ENCODE results near the gene PTPRN2. TPM values are rescaled to one million over a fixed set of nuclear protein-coding genes. Genes with fewer than 3 reads are reported as not detected.

The PTPRN2 gene
- total RNA-seq, 4 donors from 2014 or later = 6.6 to 10.7 (median 8.2) TPM

DNA sequence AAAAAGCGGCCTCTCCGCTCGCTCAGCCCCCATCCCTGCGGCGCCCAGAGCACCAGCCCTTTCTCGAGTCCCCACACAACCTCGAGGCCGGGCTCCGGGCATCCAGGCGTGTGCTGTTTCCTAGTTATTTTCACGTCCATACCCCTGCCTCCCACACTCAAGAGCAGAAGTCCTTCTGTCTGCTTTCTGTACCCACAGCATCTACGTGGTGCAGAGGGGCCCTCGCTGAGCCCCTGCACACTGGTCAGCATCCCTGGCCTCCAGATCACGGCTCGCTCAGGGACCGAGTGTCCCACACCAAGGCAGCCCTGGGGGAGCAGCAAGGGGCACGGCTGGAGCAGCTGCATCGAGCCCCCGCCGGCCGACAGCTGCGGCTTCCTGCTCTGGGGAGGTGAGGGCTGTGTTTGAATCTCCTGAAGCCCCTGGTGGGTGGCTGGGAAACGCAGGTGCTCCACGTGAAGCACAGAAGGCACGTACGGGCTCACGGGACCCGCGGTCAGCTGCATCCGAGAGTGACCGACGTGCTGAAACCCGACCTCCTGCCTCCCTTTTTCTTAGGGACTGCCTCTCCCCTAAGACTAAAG lies 917.8 kb downstream of the PTPRN2 start:
- no peaks in the 10 kb centered on the region for H3K27me3 ChIP-seq
- no peak for TF ChIP-seq POLR2A (IDR thresholded peaks at IDR 0.05)
- TF ChIP-seq EP300 (IDR thresholded peaks at IDR 0.05) = no peak
- no peak for TF ChIP-seq CTCF (IDR thresholded peaks at IDR 0.05)
- H3K9me3 ChIP-seq = peaks cover 0 to 4% (median 0%) of the 10 kb centered on the region in 4 donors
- DNase-seq (ENCODE audit: low spot score in 2 of 2) = no peak
- no peak overlapping the region for H3K4me3 ChIP-seq
- H3K36me3 ChIP-seq = no peaks in the 10 kb centered on the region
- H3K4me1 ChIP-seq = no peaks in the 10 kb centered on the region
- 58 to 63% methylated on average over 24 to 33 of the region's 33 CpGs for WGBS, 2 donors
- no peak overlapping the region for H3K27ac ChIP-seq

DNA sequence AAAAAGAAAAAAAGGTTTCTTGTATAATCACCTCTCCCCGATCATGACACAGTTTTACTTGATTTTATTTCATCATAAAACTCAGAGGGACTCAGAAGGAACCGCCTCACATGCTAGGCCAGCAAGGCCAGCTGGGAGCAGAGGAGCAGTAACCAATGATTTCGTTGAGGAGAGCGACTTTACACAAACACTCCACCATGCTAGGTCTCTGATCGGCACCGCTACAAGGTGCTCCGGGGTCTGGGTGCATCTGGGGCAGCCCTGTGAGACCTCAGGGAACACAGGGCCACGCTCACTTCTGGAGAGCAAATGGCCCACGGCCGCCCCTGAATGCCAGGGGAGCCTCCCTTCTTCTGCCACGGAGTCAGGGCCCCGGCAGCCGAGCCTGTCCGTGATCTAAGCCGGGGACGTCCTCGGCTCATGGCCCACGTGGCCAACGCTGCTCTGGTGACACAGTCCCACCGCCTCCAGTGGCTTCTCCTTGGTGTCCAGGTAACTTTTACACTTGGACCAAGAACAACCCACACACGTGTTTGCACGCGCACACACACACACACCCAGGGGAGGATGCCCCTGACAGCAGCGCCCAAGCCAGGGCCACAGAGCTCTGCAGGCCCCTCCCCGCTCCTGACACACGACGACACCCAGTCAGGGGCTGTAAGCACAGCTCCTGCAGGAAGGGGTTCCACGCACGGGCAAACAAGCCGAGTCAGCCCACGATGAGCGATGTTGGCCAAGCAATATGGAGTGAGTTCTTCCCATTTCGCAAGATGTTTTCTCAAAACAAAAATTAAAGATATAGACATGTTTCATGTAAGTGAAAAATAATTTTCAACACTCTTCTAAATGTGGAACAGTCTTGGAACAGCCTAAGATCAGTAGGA lies 918.5 kb downstream of the PTPRN2 start:
- TF ChIP-seq CTCF (IDR thresholded peaks at IDR 0.05) (no peak), POLR2A (IDR thresholded peaks at IDR 0.05) (no peak), EP300 (IDR thresholded peaks at IDR 0.05) (no peak)
- Histone ChIP-seq H3K4me1 (no peaks in the 10 kb centered on the region), H3K27me3 (no peaks in the 10 kb centered on the region), H3K4me3 (no peak overlapping the region), H3K36me3 (no peaks in the 10 kb centered on the region), H3K9me3 (peaks cover 0 to 4% (median 0%) of the 10 kb centered on the region in 4 donors), H3K27ac (no peak overlapping the region)
- 79 to 81% methylated on average over 23 to 33 of the region's 33 CpGs for WGBS, 2 donors
- DNase-seq (ENCODE audit: low spot score in 2 of 2) = no peak

- Histone ChIP-seq H3K9me3 (peaks cover 0 to 4% (median 0%) of the 10 kb centered on the region in 4 donors), H3K27me3 (no peaks in the 10 kb centered on the region), H3K36me3 (no peaks in the 10 kb centered on the region), H3K4me1 (no peaks in the 10 kb centered on the region), H3K4me3 (no peak overlapping the region), H3K27ac (no peak overlapping the region)
- TF ChIP-seq POLR2A (IDR thresholded peaks at IDR 0.05) = no peak
- WGBS, 2 donors = 64 to 69% methylated on average over 22 of the region's 22 CpGs
- DNase-seq (ENCODE audit: low spot score in 2 of 2) = no peak
Observed at GRCh38 chr7:157668221-157668883, 919.3 kb downstream of the PTPRN2 start.

- DNase-seq (ENCODE audit: low spot score in 2 of 2) = no peak
Observed at GRCh38 chr7:157667731-157668130, 919.9 kb downstream of the PTPRN2 start.

More at GRCh38 chr7:157667731-157668130, 919.9 kb downstream of the PTPRN2 start:
- Histone ChIP-seq H3K4me1 (no peaks in the 10 kb centered on the region), H3K27ac (no peak overlapping the region), H3K9me3 (peaks cover 0 to 4% (median 0%) of the 10 kb centered on the region in 4 donors), H3K27me3 (no peaks in the 10 kb centered on the region), H3K4me3 (no peak overlapping the region), H3K36me3 (no peaks in the 10 kb centered on the region)
- WGBS, 2 donors = 83 to 89% methylated on average over 18 to 19 of the region's 19 CpGs
- TF ChIP-seq CTCF (IDR thresholded peaks at IDR 0.05) = no peak
- TF ChIP-seq POLR2A (IDR thresholded peaks at IDR 0.05) = no peak
- TF ChIP-seq EP300 (IDR thresholded peaks at IDR 0.05) = no peak
